Hematopoietic multipotent progenitor cell treated with erythropoietin and hydrocortisone succinate and interleukin-3 and kit ligand, for 8 days (in vitro differentiated cells): ENCODE measurements around the gene PIPOX.

Source experiments
- DNase-seq: peaks from one replicate; pipeline ENCODE4 v3.0.0-alpha.2; 2015

Gene PIPOX

DNA sequence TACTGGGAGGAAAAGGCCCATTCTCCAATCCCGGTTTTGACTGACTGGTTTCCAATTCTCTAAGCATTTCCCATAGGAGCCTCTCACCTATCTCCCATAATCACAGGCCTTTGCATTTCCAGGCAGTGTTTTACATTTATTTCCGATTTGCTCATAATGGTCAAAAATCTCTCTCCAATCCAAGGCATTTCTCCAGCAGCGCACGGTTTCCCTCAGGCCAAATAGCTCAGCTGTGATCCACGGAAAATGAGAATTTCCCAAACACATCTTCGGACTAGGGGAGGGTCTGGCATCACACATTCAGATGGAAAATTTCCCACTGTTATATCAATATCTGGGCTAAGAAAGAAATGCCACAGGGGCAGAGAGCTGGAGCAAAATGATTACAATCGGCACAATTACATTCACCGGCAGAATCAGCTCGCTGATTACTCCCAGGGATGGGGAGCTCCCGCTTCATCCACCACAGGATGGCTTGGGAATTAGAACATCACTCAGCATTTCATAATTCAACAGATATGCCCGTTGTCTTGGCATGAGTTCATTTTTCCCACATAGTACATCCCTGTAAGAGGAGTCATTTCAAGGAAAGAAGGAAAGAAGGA is 6.7 kb downstream of the PIPOX start:
- DNase-seq: no peak

DNA sequence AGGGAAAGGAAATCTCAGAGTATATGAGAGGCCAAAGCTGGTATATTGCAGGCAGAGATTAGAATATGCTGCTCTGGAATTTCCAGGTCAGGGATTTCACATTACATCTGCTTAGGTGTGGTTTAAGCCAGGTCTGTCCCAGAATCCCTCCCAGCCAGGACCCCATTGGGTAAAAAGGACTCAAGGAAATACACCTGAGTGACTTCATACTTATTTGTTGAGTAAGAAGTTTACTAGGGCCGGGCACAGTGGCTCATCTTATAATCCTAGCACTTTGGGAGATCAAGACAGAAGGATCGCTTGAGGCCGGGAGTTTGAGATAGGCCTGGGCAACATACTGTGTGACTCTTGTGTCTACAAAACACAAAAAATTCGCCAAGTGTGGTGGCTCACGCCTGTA is 7.2 kb downstream of the PIPOX start:
- DNase-seq: no peak

DNA sequence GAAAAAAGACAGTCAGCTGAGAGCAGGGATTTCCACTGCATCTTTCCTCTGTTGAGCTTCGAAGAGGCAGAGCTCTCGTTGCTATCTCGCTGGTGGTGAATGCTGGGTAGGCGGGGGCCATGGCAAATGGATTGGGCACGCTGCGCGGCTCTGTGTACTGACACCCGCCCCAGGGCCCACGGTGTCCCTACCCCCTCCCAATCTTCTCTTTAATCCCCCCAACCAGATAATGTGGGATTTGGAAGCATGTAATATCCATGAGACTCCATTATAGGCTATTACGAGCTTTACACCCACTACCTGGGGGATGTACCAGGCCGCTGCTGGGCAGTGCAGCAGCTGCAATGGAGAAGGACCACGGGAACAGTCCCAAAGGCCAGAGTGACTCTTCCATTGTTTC is 8.3 kb downstream of the PIPOX start:
- DNase-seq: no peak

DNA sequence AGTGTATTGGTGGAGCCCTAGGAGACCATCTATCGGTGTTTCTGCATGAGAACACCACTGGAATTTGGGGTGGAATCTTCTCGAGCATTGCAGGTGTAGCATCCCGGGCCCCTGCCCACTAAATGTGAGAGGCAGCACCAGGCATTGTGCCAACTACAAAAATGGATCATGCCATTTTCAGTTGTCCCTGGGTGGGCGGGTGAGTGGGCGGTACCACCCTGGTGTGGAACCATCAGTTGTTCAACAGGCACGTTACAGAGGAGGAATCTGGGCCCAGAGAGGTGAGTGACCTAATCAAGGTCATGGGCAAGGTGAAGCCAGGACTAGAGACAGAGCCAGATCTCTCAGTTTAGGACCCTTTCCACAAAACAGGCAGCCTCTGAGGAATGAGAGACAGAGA is 8.8 kb downstream of the PIPOX start:
- DNase-seq: no peak

DNA sequence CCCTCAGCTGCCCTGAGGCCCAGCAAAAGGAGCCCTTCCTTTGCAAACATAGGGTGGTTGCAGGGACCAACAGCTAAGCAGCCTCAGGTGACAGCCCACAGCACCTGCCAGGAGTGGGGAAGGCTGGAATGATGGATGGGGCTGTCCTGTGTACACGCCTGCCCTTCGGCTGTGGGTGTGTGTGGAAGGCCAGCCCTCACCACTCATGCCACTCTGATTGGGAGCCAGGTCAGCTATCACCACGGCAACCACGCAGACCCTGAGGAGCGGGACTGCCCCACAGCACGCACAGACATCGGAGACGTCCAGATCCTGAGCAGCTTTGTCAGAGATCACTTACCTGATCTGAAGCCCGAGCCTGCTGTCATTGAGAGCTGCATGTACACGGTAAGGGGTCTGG is 11.9 kb downstream of the PIPOX start:
- DNase-seq: no peak

DNA sequence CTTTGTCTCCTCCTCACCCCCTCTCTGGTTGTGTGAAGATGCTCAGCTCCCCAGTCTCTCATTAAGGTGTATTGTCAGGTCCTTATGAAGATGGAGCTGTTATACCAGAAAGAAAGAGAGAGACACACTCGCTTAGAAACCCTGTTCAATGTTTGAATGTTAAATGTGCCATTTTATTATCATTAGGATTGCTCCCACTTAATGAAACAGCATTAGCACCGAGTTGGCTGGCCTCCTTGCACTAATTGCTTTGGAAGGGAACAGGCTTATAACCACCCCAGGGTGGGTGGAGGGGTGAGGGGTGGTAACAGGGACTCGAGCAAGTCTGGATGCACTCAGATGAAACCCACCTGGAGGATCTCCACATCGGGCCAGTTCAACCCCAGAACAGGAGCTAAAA is 14.4 kb downstream of the PIPOX start:
- no peak for DNase-seq

DNA sequence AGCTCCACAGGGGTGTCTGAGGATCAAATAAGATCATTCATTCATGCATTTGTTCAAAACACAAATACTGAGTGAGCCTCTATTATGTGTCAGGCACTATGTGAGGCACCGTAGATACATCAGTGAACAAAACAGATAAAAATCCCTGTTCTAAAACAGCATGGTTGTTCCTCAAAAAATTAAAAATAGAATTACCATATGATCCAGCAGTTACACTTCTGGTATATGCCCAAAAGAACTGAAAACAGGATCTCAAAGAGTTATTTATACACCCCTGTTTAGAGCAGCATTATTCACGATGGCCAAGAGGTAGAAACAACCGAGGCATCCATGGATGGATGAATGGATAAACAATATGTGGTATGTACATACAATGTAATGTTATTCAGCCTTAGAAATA is 15.4 kb downstream of the PIPOX start:
- no peak for DNase-seq

DNA sequence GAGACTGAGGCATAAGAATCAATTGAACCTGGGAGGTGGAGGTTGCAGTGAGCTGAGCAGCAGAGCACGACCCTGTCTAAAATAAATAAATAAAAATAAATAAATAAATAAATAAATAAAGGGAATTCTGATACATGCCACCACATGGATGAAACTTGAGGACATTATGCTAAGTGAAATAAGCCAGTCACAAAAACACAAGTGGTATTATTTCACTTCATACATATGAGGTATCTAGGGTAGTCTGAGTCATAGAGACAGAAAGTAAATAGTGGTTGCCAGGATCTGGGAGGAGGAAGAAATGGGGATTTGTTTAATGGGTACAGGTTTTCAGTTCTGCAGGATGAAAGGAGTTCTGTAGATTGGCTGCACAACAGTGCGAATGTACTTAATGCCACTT is 16.3 kb downstream of the PIPOX start:
- DNase-seq: no peak

DNA sequence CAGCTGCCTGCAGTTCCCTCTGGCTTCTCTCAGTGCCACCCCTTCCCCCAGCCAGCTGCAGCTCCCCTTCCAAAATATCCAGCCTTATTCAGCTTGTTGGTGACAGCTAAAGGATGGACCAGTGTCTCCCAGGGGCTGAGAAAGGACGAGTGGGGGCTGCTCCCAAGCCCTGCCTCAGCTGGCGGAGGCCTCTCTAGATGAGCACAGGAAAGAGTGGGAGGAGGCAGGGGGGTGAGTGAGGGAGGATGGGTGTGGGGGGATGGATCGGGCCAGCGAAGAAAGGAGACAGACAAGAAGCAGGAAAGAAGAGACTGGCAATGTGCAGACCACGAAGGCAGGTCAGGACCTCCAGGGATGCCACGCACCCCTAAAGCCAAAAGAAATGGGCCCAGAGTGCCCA is 17.5 kb downstream of the PIPOX start:
- DNase-seq: no peak

DNA sequence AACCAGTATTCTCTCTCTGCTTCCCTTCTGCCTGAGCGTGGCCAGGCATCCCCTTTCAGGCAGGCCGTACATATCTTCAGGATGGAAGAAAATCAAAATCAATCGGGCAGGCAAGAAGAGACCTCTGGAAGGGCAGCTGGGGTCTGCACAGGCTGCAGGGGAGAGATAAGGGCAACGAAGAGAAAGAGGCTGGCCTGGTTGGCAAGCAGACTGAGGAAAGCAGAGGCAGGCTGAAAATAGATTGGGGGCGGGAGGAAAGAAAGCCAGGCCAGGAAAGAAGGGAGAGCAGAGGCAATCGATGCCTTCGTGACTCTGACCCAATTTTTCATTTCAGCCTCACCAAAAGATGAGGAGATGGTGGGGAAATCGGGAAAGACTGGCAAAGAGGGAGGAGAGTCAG is 18.1 kb downstream of the PIPOX start:
- peak; percentile 72 for DNase-seq

DNA sequence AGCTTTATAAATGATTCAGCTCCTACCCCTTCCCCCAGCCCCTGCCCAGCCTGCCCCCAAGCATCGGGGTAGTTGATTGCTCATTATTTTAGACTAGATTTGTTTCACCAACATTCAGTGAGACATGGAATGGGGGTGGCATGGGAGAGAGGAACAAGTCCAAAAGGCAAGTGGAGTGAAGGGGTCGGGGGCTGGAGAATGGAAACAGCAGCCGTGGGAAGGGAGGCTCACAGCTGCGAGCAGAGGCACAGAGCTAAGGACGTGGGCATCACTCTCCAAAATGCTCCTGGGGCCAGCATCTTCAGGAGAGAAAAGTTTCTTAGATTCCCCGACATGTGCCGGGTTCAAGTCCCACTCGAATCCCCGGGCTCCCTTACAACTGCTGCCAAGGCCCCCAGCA is 19.3 kb downstream of the PIPOX start:
- no peak for DNase-seq

DNA sequence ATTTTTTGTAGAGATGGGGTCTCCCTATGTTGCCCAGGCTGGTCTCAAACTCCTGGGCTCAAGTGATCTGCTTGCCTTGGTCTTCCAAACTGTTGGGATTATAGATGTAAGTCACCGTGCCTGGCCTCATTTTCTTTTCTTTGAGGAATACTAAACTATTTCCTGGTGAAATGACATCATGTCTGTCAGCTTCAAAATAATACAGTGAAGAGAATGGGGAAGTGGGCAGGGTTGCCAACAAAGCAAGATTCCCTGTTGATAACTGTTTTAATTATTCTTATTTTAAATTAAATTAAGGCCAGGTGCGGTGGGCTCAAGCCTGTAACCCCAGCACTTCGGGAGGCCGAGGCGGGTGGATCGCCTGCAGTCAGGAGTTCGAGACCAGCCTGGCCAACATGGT is 21.1 kb downstream of the PIPOX start:
- DNase-seq: no peak

DNA sequence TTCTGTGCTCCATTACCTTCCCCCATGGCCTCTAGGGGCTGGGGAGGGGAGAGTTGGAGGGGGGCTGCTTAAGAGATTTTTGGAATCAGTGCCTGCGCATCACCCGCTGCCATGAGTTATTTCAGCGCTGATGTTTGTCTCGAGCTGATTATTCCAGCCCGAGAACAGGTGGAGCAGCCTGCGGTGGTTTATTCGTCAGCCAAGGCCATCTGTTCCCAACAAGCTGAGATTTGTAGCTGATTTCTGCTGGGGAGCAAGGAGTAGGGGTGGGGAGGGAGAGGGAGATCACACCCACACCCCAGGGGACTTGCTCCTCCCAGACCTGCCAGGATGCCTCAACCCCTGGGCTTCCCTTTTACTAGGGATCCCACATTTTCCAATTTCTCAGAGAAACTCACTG is 23.1 kb downstream of the PIPOX start:
- DNase-seq: no peak

DNA sequence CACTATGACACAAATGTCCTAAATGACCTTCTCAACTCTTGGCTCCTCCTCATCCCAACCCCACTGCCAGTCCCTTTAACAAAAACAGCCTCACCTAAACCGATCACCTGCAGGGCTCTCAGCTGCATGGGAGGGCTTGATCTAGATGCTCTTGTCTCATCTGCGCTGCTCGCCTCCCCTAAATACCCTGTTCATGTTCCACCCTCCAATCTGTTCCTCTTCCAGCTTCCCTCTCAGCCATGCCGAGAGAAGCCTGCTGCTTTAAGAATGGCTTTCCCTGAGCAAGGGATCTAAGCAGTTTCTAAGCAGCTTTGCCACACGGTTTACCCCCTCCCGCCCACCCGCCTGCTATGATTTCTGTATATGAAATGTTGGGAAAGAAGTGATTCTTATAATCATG is 23.7 kb downstream of the PIPOX start:
- no peak for DNase-seq

DNA sequence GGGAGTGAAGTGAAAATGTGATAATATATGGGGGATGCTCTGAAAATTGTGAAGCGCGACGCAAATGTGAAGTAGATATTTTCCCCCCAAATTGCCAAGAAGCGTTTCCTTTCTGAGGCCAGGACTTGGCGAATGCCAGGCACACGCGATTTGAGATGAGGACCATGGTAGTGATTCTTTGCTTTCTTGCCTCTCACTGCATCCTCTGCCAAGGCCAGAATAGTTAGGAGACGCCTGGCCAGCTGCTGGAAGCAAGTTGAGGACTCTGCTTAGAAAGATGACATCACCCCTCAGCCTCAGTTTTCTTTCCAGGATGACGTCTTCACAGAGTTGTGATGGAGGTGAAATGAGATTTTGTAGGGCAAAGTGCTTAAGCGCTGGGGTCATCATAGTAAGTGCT is 25.9 kb downstream of the PIPOX start:
- DNase-seq: no peak

DNA sequence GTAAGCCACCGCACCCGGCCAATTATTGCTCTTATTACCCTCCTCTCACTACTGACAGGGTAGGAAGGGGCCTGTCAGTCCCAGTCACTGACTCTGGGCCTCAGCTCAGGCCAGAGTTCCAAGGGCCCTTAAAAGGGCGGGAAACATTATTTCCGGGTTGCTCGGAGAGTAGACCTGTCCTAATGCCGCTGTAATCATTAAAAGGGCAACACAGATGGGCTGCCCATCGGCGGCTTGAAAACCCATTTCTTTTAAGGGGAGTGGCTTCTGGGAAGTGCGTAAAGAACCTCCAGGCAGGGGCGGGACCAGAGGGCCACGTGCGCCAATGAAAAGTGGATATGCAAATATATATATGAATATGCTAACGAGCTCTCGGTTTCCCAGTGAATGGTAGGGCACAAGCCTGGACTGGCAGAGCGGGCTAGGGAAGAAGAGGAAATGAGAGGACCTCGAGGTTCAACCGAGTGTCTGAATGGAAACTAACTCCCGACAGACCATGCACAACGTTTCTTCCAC is 26.6 kb downstream of the PIPOX start:
- DNase-seq: peak; percentile 9

DNA sequence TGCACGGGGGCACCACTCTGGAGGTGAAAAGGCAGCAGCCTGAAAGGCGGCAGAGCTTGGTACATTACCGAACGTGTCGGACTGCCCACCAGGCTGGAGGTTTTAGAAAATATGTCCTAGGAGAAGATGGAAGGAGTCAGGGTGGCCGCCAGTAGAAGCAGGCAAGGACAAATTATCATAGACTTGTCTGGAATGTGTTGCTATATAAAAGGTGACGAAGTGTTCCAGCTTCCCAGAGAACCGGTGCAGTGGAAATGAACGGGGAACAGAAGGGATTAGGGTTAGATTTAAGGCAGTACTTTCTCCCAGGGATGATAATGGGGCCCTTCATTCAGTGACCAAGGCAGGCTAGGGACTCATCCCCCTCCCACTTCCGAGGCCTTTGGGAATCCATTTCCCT is 27.4 kb downstream of the PIPOX start:
- DNase-seq: no peak

DNA sequence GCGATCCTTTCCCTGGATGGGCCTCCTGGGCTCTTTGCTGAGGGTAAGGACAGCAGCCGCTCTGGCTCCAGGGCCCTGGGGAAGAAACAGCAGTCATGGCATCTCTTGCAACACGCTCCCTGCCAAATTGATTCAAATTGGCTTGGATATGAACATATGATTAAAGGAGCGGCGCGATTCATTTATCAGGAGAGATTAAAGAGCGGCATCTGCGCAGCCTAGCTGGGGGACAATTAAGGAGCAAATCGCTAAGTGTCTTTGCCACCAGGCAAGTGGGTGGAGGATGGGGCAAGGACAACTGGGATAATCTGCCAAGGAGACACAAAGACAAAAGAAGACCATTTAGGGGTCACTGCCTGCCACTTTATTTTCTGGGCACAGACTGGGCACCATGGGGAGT is 27.8 kb downstream of the PIPOX start:
- no peak for DNase-seq

DNA sequence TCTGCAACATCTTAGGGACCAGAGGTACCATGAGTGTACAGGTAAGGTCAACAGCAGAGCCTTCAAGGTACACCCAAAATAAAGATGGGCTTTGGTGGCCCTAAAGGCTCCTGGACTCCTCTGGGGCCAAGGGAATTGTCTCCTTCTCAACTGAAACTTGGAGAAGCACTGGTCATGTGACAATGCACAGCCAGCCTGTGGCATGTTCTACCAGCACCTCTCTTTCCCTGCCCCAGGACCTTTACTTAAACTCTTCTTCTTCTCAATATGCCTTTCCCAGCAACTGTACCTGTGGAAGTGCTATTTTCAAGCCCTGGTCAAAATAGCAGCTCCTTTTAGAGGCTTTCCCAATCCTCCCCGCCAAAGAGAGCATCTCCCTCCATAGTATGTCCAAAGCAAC is 28.4 kb downstream of the PIPOX start:
- no peak for DNase-seq

DNA sequence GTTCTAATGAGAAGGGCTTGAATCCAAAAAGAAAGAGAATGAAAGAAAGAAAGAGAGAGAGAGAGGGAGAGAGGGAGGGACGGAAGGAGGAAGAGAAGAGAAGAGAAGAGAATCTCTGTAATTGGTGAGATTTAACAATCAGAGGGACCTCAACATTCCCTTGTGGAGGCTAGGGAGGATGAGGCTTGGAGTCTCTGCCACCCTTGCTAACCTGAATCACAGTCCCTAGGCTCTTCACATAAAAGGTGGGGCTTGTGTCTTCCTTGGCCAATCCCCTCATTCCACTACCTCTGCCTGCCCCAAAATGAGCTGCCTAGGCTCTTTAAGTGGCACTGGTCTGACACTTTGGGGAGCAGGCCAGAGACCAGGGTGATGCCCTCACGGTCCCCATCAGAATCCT is 30.1 kb downstream of the PIPOX start:
- no peak for DNase-seq

DNA sequence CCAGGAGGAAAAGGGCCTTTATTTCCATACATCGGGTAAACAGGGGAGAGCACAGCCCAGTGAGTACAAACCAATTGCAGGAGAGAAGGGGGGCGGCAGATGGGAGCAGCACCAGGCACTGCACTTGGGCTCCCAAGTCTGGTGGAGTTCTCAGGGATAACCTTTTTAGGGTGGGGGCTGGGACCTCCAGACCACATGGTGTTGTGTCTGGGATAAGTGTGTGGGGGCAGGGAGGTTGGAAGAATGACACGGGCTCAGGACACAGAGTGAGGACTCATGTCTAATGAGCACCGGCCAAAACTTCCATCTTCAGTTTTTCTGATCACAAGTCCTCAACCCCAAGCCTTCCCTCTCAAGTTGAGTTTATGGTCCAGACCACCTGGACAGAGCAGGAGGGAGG is 30.6 kb downstream of the PIPOX start:
- no peak for DNase-seq

DNA sequence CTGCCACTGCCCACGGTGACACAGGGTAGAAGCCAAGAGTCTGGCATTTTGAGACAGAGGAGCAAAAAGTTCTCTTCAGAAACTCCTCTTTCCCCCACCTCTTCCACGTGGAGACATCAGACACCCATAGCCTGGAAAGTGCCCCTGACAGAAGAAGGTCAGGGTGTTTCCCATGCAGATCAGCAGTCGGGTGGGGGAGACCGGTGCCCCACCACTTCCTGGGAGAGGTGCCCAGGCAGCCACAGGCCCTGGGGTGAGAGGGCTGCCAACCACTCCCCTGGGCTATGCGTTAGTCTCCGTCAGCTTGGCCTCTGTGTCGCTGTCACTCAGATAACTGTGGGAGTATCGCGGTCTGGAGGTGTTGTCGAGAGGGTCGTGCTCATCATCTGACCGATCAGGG is 31.5 kb downstream of the PIPOX start:
- no peak for DNase-seq

DNA sequence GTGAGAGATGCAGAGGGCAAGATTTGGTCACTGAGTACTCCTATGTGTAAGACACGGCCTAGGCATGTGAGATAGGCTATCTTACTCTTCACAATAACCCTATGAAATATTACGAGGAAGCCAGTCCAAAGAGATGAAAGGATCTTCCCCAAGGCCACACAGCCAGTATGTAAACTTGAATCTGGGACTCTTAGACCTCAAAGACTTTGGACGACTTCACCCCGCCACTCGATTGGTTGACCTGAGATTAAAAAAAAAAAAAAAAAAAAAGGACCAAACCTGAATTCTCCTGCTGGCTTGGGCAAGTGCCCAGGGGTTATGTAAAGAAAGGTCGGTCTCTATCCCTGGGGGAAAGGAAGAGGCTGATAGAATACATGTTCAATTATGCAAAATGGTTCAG is 33.1 kb downstream of the PIPOX start:
- no peak for DNase-seq

DNA sequence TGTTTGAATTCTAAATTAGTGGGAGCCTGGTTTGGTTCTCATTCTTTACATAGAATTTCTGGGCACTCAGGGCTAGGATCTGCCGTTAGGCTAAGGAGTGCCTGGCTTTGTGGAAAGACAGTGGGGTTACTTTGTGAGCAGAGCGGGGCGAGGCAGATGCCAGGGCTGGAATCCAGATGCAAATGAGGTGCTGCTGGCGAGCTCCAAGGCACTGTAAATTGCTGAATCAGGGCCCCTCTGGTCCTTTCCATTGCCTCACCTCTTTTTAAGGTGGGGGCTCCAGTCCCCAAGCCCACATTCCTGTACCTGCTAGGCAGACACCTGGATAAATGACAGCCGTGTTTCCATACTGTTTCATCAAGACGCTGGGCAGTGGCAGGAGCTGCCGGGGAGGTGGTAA is 33.8 kb downstream of the PIPOX start:
- no peak for DNase-seq

DNA sequence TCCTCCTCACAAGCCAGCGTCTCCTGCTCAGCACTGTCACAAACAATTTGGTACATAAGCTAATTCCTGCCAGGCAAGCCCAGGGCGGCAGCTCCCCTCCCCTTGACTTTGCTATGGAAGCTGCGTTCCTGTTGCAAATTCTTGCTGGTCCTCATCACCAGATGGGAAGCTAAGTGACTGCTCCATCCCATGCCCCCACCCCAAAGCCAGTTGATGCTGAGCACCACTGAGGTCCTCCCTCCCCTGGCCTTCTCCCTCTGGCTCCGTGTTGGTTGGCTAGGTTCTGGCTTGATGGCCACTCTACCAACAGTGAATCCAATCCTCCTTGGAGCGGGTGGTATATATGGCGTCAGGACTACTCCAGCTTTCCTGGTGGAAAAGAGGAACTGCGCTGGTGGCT is 34.4 kb downstream of the PIPOX start:
- no peak for DNase-seq
